ENCODE results near the gene APRT.

Gene APRT, protein sequence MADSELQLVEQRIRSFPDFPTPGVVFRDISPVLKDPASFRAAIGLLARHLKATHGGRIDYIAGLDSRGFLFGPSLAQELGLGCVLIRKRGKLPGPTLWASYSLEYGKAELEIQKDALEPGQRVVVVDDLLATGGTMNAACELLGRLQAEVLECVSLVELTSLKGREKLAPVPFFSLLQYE

DNA sequence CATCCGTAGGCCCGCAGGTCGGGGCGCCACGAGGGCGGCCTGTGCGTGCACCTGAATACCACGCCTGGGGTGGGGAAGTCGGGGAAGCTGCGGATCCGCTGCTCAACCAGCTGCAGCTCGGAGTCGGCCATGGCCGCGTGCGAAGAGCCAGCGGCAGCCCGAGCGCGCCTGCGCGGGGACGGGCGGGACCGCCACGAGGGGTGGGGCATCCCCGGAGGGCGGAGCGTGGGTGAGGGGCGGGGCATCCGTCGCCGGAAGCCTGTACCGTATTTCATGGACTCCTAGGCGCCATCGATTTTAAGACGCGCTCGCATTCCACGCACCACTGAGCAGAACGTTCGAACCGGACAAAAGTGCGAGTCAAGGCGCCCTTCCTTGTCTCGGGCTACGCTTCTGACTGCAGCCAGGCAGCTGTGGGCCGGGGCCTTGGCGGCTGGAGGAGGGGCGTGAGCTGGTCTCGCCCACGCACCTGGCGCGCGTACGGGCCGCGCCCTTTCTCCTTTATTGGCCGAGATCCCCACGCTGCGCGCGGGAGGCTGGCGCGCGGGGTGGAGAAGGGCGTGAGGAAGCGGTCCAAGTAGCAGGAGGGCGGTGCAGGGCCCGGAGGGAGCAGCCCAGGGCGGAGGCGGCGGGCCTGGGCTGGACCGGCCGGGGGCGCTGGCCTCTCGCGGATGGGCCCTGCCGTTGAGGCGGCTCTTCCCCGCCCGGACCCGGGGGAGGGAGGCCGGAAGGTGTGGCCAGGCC lies at the start of gene APRT:
APRT (minus strand) TSS at position 160 of the 744 bp plus-strand sequence; CDS start at position 131, 29 bp downstream.
- TF ChIP-seq EGR1 (IDR thresholded peaks at IDR 0.05) (peak; percentile 99), CREB1 (IDR thresholded peaks at IDR 0.05; ENCODE audit: low read depth) (no peak), YY1 (IDR thresholded peaks at IDR 0.05; ENCODE audit: low read depth) (peak; percentile 89), EP300 (IDR thresholded peaks at IDR 0.05; ENCODE audit: borderline replicate concordance) (peak; percentile 61; the same call in 1 of the 2 replicates), TCF12 (IDR thresholded peaks at IDR 0.05; ENCODE audit: low read depth) (peak; percentile 70; the same call in 1 of the 2 replicates), TEAD4 (IDR thresholded peaks at IDR 0.05) (peak; percentile 67), ZBTB7A (IDR thresholded peaks at IDR 0.05; ENCODE audit: low read depth) (peak; percentile 83), CEBPB (IDR thresholded peaks at IDR 0.05) (no peak), NFIC (IDR thresholded peaks at IDR 0.05) (peak; percentile 68), FOXM1 (IDR thresholded peaks at IDR 0.05; ENCODE audit: borderline replicate concordance, low read depth) (no peak), RAD21 (IDR thresholded peaks at IDR 0.05; ENCODE audit: low read depth) (peak; percentile 63; the same call in 1 of the 2 replicates), TAF1 (IDR thresholded peaks at IDR 0.05; ENCODE audit: low read depth) (peak; percentile 47)
- TF ChIP-seq, protein P1, sequence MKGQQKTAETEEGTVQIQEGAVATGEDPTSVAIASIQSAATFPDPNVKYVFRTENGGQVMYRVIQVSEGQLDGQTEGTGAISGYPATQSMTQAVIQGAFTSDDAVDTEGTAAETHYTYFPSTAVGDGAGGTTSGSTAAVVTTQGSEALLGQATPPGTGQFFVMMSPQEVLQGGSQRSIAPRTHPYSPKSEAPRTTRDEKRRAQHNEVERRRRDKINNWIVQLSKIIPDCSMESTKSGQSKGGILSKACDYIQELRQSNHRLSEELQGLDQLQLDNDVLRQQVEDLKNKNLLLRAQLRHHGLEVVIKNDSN (IDR thresholded peaks at IDR 0.05) = peak; percentile 69
- TF ChIP-seq, protein P2, sequence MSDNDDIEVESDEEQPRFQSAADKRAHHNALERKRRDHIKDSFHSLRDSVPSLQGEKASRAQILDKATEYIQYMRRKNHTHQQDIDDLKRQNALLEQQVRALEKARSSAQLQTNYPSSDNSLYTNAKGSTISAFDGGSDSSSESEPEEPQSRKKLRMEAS (IDR thresholded peaks at IDR 0.05) = peak; percentile 87
- TF ChIP-seq, protein P3, sequence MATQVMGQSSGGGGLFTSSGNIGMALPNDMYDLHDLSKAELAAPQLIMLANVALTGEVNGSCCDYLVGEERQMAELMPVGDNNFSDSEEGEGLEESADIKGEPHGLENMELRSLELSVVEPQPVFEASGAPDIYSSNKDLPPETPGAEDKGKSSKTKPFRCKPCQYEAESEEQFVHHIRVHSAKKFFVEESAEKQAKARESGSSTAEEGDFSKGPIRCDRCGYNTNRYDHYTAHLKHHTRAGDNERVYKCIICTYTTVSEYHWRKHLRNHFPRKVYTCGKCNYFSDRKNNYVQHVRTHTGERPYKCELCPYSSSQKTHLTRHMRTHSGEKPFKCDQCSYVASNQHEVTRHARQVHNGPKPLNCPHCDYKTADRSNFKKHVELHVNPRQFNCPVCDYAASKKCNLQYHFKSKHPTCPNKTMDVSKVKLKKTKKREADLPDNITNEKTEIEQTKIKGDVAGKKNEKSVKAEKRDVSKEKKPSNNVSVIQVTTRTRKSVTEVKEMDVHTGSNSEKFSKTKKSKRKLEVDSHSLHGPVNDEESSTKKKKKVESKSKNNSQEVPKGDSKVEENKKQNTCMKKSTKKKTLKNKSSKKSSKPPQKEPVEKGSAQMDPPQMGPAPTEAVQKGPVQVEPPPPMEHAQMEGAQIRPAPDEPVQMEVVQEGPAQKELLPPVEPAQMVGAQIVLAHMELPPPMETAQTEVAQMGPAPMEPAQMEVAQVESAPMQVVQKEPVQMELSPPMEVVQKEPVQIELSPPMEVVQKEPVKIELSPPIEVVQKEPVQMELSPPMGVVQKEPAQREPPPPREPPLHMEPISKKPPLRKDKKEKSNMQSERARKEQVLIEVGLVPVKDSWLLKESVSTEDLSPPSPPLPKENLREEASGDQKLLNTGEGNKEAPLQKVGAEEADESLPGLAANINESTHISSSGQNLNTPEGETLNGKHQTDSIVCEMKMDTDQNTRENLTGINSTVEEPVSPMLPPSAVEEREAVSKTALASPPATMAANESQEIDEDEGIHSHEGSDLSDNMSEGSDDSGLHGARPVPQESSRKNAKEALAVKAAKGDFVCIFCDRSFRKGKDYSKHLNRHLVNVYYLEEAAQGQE (IDR thresholded peaks at IDR 0.05; ENCODE audit: low read depth) = no peak

DNA sequence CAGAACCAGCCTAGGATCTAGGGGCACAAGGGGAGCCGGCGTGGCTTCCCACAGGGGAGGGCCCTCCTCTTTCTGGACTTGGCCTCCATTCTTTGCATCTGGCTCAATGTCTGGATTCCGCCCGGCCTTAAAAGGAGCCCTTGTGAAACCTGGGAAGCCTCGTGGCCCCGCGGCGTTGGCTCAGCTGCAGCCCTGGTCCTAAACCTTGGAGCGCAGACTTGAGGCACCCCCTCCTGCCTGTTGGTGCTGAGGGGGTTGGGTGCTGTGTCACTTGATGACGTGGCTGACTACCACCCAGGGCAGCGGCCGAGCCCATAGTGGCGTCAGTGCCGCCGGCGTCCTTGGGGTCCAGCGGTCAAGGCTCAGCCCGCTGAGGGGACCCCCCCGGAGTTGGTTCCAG lies 49.6 kb upstream of the APRT start:
- no peak for TF ChIP-seq TEAD4 (IDR thresholded peaks at IDR 0.05)
- no peak for TF ChIP-seq TAF1 (IDR thresholded peaks at IDR 0.05; ENCODE audit: low read depth)
- TF ChIP-seq, protein P3 (IDR thresholded peaks at IDR 0.05; ENCODE audit: low read depth) = no peak
- TF ChIP-seq, protein P1 (IDR thresholded peaks at IDR 0.05) = no peak
- no peak for TF ChIP-seq RAD21 (IDR thresholded peaks at IDR 0.05; ENCODE audit: low read depth)
- no peak for TF ChIP-seq CREB1 (IDR thresholded peaks at IDR 0.05; ENCODE audit: low read depth)
- no peak for TF ChIP-seq TCF12 (IDR thresholded peaks at IDR 0.05; ENCODE audit: low read depth)
- TF ChIP-seq ZBTB7A (IDR thresholded peaks at IDR 0.05; ENCODE audit: low read depth) = no peak
- TF ChIP-seq, protein P2 (IDR thresholded peaks at IDR 0.05) = no peak
- TF ChIP-seq CEBPB (IDR thresholded peaks at IDR 0.05) = no peak
- TF ChIP-seq FOXM1 (IDR thresholded peaks at IDR 0.05; ENCODE audit: borderline replicate concordance, low read depth) = no peak
- TF ChIP-seq NFIC (IDR thresholded peaks at IDR 0.05) = no peak
- TF ChIP-seq EP300 (IDR thresholded peaks at IDR 0.05; ENCODE audit: borderline replicate concordance) = no peak

DNA sequence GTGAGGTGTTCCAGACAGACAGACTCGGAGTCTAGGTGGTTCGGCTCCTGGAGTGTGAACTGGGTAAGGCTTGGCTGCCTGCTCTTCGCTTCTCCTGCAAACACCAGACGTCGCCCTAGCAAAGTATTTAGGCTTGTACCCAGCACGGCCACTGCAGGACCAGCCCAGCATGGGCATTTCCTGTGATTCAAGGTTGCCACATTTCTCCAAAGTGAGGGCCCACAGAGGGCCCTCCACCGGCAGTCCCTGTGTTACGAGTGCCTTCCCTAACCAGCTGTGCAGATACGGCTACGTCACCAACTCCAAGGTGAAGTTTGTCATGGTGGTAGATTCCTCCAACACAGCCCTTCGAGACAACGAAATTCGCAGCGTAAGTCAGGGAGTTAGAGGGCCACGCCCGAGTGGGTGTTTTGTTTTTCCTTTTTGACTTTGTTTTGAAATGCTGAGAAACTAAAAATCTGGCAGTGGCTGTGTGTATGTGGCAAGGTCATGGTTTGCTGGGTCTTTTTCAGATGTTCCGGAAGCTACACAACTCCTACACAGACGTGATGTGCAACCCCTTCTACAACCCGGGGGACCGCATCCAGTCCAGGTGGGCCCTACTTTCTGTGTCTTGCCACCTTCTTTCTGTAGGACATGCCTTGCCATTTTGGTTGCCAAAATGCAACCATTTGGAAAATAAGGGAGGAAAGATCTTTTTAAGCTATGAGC lies 47.8 kb upstream of the APRT start:
- no peak for TF ChIP-seq RAD21 (IDR thresholded peaks at IDR 0.05; ENCODE audit: low read depth)

DNA sequence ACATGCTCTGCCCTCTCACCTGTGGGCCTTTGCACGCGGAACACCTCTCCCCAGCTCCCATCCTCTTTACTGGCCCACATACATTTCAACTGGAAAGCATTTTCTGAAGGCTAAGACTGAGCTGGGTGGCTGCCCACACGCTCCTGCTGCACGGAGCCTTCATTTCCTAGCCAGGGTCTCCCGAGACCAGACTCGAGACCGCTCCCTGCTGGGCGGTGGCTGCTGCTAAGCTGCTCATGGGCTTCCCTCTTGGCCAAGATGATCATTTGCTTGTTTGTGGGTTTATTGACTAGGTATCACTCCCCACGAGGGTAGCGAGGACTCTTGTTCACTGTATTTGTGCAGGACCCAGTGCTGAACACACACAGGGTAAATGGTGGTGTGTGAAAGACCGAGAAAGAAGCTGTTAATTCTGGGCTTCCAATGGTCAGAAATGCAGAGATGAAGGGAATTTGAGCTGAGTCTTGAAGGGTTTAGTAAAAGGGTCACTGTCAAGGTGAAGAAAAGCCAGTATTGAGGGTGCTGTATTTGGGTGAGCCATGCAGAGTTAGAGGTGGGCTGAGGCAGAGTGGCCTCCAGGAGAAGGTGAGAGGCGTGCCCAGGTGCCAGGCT lies 46.1 kb upstream of the APRT start:
- TF ChIP-seq CREB1 (IDR thresholded peaks at IDR 0.05; ENCODE audit: low read depth) (no peak), EGR1 (IDR thresholded peaks at IDR 0.05) (no peak), RAD21 (IDR thresholded peaks at IDR 0.05; ENCODE audit: low read depth) (peak; percentile 40)

Measured in Ishikawa (cell line).